ENCODE data around the gene CEP250.

DNA sequence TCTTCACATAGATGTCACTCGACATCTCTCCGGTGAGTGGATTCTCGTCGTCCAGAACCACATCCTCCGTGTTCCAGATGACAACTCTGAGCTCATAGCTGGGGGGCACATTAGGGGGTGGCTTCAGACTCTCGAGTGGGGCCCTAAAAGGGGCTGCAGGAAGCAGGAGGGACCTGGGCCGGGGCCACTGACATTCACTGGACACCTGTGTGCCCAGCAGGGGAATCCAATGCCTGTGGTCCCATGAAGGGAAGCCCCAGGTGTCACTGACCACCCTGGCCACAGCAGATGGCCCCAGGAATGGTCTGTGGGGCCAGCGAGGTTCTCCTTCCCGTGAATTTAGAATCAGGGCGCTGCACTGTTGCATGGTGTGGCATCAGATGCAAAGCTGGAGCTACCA, 105.1 kb downstream of the CEP250 start:
- TF ChIP-seq, protein P1, sequence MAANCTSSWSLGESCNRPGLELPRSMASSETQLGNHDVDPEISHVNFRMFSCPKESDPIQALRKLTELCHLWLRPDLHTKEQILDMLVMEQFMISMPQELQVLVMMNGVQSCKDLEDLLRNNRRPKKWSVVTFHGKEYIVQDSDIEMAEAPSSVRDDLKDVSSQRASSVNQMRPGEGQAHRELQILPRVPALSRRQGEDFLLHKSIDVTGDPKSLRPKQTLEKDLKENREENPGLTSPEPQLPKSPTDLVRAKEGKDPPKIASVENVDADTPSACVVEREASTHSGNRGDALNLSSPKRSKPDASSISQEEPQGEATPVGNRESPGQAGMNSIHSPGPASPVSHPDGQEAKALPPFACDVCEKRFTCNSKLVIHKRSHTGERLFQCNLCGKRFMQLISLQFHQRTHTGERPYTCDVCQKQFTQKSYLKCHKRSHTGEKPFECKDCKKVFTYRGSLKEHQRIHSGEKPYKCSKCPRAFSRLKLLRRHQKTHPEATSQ (tag by site-specific recombination; IDR thresholded peaks at IDR 0.05), result no peak
- TF ChIP-seq, protein P2, sequence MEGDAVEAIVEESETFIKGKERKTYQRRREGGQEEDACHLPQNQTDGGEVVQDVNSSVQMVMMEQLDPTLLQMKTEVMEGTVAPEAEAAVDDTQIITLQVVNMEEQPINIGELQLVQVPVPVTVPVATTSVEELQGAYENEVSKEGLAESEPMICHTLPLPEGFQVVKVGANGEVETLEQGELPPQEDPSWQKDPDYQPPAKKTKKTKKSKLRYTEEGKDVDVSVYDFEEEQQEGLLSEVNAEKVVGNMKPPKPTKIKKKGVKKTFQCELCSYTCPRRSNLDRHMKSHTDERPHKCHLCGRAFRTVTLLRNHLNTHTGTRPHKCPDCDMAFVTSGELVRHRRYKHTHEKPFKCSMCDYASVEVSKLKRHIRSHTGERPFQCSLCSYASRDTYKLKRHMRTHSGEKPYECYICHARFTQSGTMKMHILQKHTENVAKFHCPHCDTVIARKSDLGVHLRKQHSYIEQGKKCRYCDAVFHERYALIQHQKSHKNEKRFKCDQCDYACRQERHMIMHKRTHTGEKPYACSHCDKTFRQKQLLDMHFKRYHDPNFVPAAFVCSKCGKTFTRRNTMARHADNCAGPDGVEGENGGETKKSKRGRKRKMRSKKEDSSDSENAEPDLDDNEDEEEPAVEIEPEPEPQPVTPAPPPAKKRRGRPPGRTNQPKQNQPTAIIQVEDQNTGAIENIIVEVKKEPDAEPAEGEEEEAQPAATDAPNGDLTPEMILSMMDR (tag by site-specific recombination; IDR thresholded peaks at IDR 0.05), result no peak
- no peak for TF ChIP-seq ZNF10 (tag by site-specific recombination; IDR thresholded peaks at IDR 0.05)
- no peak for TF ChIP-seq ZNF140 (tag by site-specific recombination; IDR thresholded peaks at IDR 0.05)

Measured in HEK293 (cell line).